Activated CD8-positive, alpha-beta memory T cell treated with anti-CD3 and anti-CD28 coated beads, Interleukin-2, amount 10 ng/mL, durations not matched to agents 7 days and 5 days (primary cell): ENCODE results near the gene ZWILCH. TPM values are rescaled to one million over a fixed set of nuclear protein-coding genes. Genes with fewer than 3 reads are reported as not detected.
"Not testable (repeated sequence)": the region's sequence is repeated elsewhere in the genome, so short reads cannot be mapped to it uniquely, and the experiment has no call there.

Experiments
- ATAC-seq: fragments of 150-1000 bp; cut with Tn5 transposase; one replicate; pipeline ENCODE4 v1.10.0; 2021; ENCODE audit warnings: moderate library complexity
- CTCF ChIA-PET: fragments of 350-600 bp; sonication (Branson Sonifier 250); formaldehyde crosslinking; loops from one replicate; lab custom pipeline; 2021; ENCODE audit warnings: antibody characterized with exemption; lab: Charles Lee
- DNase-seq: peaks from one replicate; pipeline ENCODE4 v3.0.0-alpha.2; 2020
- H3K27ac Mint-ChIP-seq: one replicate; pipeline ENCODE4 v1.8.0; 2021; ENCODE audit warnings: mild to moderate bottlenecking, mixed read lengths
- H3K27me3 Mint-ChIP-seq: one replicate; pipeline ENCODE4 v1.8.0; 2021; ENCODE audit warnings: mixed read lengths
- H3K36me3 Mint-ChIP-seq: one replicate; pipeline ENCODE4 v1.8.0; 2021; ENCODE audit warnings: mild to moderate bottlenecking, mixed read lengths
- H3K4me1 Mint-ChIP-seq: one replicate; pipeline ENCODE4 v1.8.0; 2021; ENCODE audit warnings: mixed read lengths
- H3K4me3 Mint-ChIP-seq: one replicate; pipeline ENCODE4 v1.8.0; 2021; ENCODE audit warnings: mild to moderate bottlenecking, moderate library complexity, mixed read lengths
- H3K9me3 Mint-ChIP-seq: one replicate; pipeline ENCODE4 v1.8.0; 2022; ENCODE audit warnings: low read depth, mixed read lengths
- total RNA-seq, 2 experiments: library from RNA; stranded (reverse); gene quantifications; one replicate each; pipeline ENCODE4 v1.2.3, GENCODE V29; 2021

The ZWILCH gene
- total RNA-seq, 2 experiments from 2014 or later, result 35.6 to 44.6 TPM

- H3K36me3 Mint-ChIP-seq, result peaks cover 61% of the 10 kb centered on the region
- peak overlapping the region; percentile 94 for H3K27ac Mint-ChIP-seq
- ATAC-seq, result peak; percentile 43
- H3K27me3 Mint-ChIP-seq, result no peaks in the 10 kb centered on the region
- DNase-seq, result no peak
- CTCF ChIA-PET, result interaction anchor here (1.0 to 5.9 kb wide), 21 partner anchors 10 to 208 kb away, joined by 3 to 119 read pairs (median 13); partner anchors contain the start of genes DIS3L, MAP2K1 and TIPIN
- no peaks in the 10 kb centered on the region for H3K9me3 Mint-ChIP-seq
- H3K4me1 Mint-ChIP-seq, result peaks cover 61% of the 10 kb centered on the region
- peak overlapping the region; percentile 85 for H3K4me3 Mint-ChIP-seq
These were observed 8.1 kb upstream of the ZWILCH start for GRCh38 chr15:66496951-66497501.

GRCh38 chr15:66497502-66498455 is 7.3 kb upstream of the ZWILCH start, which contains the start of gene SNAPC5:
TSS of gene SNAPC5 (minus strand) at chr15:66497762. CDS start at chr15:66497731, 31 bp downstream.
- Mint-ChIP-seq H3K9me3 (no peaks in the 10 kb centered on the region), H3K27me3 (no peaks in the 10 kb centered on the region), H3K4me3 (peak within 1 kb of the TSS; percentile 85), H3K27ac (peak within 1 kb of the TSS; percentile 94), H3K4me1 (peaks cover 67% of the 10 kb centered on the region), H3K36me3 (peaks cover 62% of the 10 kb centered on the region)
- DNase-seq (peak; percentile 99), ATAC-seq (peak; percentile 93)
- CTCF ChIA-PET, result interaction anchor here (0.6 to 5.9 kb wide), 37 partner anchors 9 to 629 kb away, joined by 3 to 119 read pairs (median 6); partner anchors contain the start of genes DIS3L, MAP2K1, RAB11A and TIPIN

GRCh38 chr15:66498501-66499386 is 6.4 kb upstream of the ZWILCH start:
- Mint-ChIP-seq H3K36me3 (peaks cover 66% of the 10 kb centered on the region), H3K4me1 (peaks cover 74% of the 10 kb centered on the region), H3K4me3 (no peak overlapping the region), H3K27ac (peak overlapping the region; percentile 94), H3K9me3 (no peaks in the 10 kb centered on the region), H3K27me3 (no peaks in the 10 kb centered on the region)
- CTCF ChIA-PET, result interaction anchor here (0.6 to 5.9 kb wide), 34 partner anchors 8 to 630 kb away, joined by 3 to 119 read pairs (median 6); partner anchors contain the start of genes DIS3L, MAP2K1, RAB11A and TIPIN
- ATAC-seq, result no peak
- no peak for DNase-seq

GRCh38 chr15:66500346-66500745 is 4.8 kb upstream of the ZWILCH start:
- H3K4me3 Mint-ChIP-seq, H3K27me3 Mint-ChIP-seq: not testable (repeated sequence)

GRCh38 chr15:66502491-66502890 is 2.6 kb upstream of the ZWILCH start:
- DNase-seq (peak; percentile 39), ATAC-seq (no peak)
- Mint-ChIP-seq H3K4me1 (peaks cover 62% of the 10 kb centered on the region), H3K9me3 (no peaks in the 10 kb centered on the region), H3K4me3 (peak overlapping the region; percentile 94), H3K36me3 (peaks cover 60% of the 10 kb centered on the region), H3K27me3 (no peaks in the 10 kb centered on the region), H3K27ac (peak overlapping the region; percentile 97)
- CTCF ChIA-PET, result interaction anchor here (1.0 kb wide), 1 partner anchor 117 kb away, joined by 3 read pairs; no protein-coding TSS in a partner anchor

More at GRCh38 chr15:66500346-66500745, 4.8 kb upstream of the ZWILCH start:
- DNase-seq, result peak; percentile 38
- peak overlapping the region; percentile 33 for H3K27ac Mint-ChIP-seq
- CTCF ChIA-PET, result interaction anchor here (1.7 to 5.9 kb wide), 4 partner anchors 98 to 210 kb away, joined by 4 to 119 read pairs (median 35); partner anchors contain the start of genes MAP2K1 and TIPIN
- not testable (repeated sequence) for ATAC-seq, H3K9me3 Mint-ChIP-seq
- H3K36me3 Mint-ChIP-seq, result peaks cover 63% of the 10 kb centered on the region
- H3K4me1 Mint-ChIP-seq, result peaks cover 66% of the 10 kb centered on the region

- not testable (repeated sequence) for H3K9me3 Mint-ChIP-seq, ATAC-seq, H3K27me3 Mint-ChIP-seq
- Mint-ChIP-seq H3K27ac (peak overlapping the region; percentile 97), H3K36me3 (peaks cover 55% of the 10 kb centered on the region), H3K4me3 (peak overlapping the region; percentile 94), H3K4me1 (peaks cover 63% of the 10 kb centered on the region)
- CTCF ChIA-PET, result interaction anchor here (1.0 to 3.1 kb wide), 2 partner anchors 115 to 117 kb away, joined by 3 to 21 read pairs; partner anchors contain the start of gene MAP2K1
- peak; percentile 33 for DNase-seq
These were observed 2.0 kb upstream of the ZWILCH start for GRCh38 chr15:66503041-66503648.

- H3K4me3 Mint-ChIP-seq, result peak overlapping the region; percentile 94
- H3K27ac Mint-ChIP-seq, result peak overlapping the region; percentile 97
- H3K4me1 Mint-ChIP-seq, result peaks cover 61% of the 10 kb centered on the region
- no peaks in the 10 kb centered on the region for H3K27me3 Mint-ChIP-seq
- no peaks in the 10 kb centered on the region for H3K9me3 Mint-ChIP-seq
- H3K36me3 Mint-ChIP-seq, result peaks cover 52% of the 10 kb centered on the region
- ATAC-seq, result no peak
- DNase-seq, result no peak
- CTCF ChIA-PET, result interaction anchor here (3.1 kb wide), 1 partner anchor 116 kb away, joined by 21 read pairs; the partner anchor contains the start of gene MAP2K1
These were observed 1.2 kb upstream of the ZWILCH start for GRCh38 chr15:66503780-66504562.

- H3K36me3 Mint-ChIP-seq, result peaks cover 46% of the 10 kb centered on the region
- no peaks in the 10 kb centered on the region for H3K27me3 Mint-ChIP-seq
- H3K4me3 Mint-ChIP-seq, result peak overlapping the region; percentile 94
- CTCF ChIA-PET, result interaction anchor here (0.6 to 3.1 kb wide), 6 partner anchors 7 to 1569 kb away, joined by 3 to 24 read pairs (median 4); partner anchors contain the start of genes MAP2K1 and SNAPC5
- peaks cover 52% of the 10 kb centered on the region for H3K4me1 Mint-ChIP-seq
- DNase-seq (no peak), ATAC-seq (no peak)
- no peaks in the 10 kb centered on the region for H3K9me3 Mint-ChIP-seq
- H3K27ac Mint-ChIP-seq, result peak overlapping the region; percentile 97
These were observed 295 bp downstream of the ZWILCH start for GRCh38 chr15:66505430-66505811.

GRCh38 chr15:66505818-66506217 is 692 bp downstream of the ZWILCH start:
- ATAC-seq (no peak), DNase-seq (no peak)
- H3K36me3 Mint-ChIP-seq, result peaks cover 44% of the 10 kb centered on the region
- H3K4me3 Mint-ChIP-seq, result peak overlapping the region; percentile 94
- peaks cover 49% of the 10 kb centered on the region for H3K4me1 Mint-ChIP-seq
- H3K27me3 Mint-ChIP-seq, result no peaks in the 10 kb centered on the region
- peak overlapping the region; percentile 97 for H3K27ac Mint-ChIP-seq
- no peaks in the 10 kb centered on the region for H3K9me3 Mint-ChIP-seq
- CTCF ChIA-PET, result interaction anchor here (0.6 to 3.1 kb wide), 7 partner anchors 8 to 1569 kb away, joined by 3 to 24 read pairs (median 4); partner anchors contain the start of genes MAP2K1 and SNAPC5

GRCh38 chr15:66508293-66508883 is 3.3 kb downstream of the ZWILCH start:
- no peaks in the 10 kb centered on the region for H3K27me3 Mint-ChIP-seq
- H3K4me1 Mint-ChIP-seq, result peaks cover 24% of the 10 kb centered on the region
- ATAC-seq, result no peak
- no peak for DNase-seq
- peaks cover 21% of the 10 kb centered on the region for H3K36me3 Mint-ChIP-seq
- no peak overlapping the region for H3K4me3 Mint-ChIP-seq
- no peaks in the 10 kb centered on the region for H3K9me3 Mint-ChIP-seq
- CTCF ChIA-PET, result interaction anchor here (2.8 kb wide), 1 partner anchor 10 kb away, joined by 24 read pairs; the partner anchor contains the start of gene SNAPC5
- peak overlapping the region; percentile 30 for H3K27ac Mint-ChIP-seq

GRCh38 chr15:66514586-66514985 is 9.5 kb downstream of the ZWILCH start:
- peaks cover 34% of the 10 kb centered on the region for H3K36me3 Mint-ChIP-seq
- ATAC-seq, result no peak

More at GRCh38 chr15:66514586-66514985, 9.5 kb downstream of the ZWILCH start:
- no peak for DNase-seq
- Mint-ChIP-seq H3K4me3 (no peak overlapping the region), H3K27ac (no peak overlapping the region), H3K27me3 (no peaks in the 10 kb centered on the region), H3K9me3 (no peaks in the 10 kb centered on the region), H3K4me1 (no peaks in the 10 kb centered on the region)
- CTCF ChIA-PET, result no interaction called here
